ENCODE data around the gene DNMT1.
"Not testable (repeated sequence)": the region's sequence is repeated elsewhere in the genome, so short reads cannot be mapped to it uniquely, and the experiment has no call there.

Gene DNMT1

DNA sequence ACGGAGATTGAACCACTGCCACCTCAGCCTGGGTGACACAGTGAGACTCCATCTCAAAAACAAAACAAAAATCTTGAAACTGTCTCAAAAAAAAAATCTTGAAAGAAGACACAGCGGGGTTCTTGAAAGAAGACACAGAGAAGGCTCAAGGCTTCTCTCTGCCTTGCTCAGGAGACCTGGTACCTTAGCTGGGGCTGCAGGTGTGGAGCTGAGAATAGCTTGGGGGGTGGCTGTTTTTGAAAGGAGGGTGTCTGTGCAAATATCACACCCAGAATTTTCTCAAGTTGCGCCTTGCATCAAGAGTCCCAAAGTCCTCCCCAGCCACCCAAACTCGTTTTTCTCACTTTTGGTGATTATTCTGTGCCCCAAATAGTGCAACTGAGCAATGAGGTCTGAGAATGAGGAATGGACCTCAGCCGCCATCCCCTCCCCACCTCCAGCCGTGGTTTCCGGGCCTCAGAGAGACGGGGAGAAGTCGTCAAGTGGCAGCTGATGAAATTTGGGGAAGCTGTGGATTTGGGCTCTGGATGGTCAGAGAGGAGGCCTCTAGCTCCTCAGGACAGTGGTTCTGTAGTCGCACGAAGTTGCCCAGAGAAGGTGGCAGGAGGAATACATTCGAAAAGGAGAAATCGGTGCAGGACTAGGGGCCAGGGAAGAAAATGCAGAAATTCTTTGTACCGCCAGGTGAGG lies 27.6 kb upstream of the DNMT1 start:
- DNase-seq (ENCODE audit: low read depth in 2 of 2): no peak

DNA sequence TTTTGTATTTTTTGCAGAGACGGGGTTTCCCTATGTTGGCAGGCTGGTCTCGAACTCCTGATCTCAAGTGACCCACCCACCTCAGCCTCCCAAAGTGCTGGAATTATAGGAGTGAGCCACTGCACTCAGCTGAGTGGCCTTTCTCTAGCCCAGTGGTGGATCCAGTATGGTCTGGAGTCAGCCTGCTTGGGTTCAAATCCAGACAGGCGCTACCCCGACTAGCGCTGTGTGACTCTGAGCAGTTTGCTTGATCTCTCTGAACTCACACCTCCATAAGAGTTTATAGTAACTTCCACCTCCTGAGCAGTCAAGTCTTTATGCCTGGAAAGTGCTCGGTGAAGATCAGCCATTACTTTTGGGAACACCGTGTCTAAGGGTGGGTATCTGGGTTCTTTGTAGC lies 25.9 kb upstream of the DNMT1 start:
- no peak for DNase-seq (ENCODE audit: low read depth in 2 of 2)

DNA sequence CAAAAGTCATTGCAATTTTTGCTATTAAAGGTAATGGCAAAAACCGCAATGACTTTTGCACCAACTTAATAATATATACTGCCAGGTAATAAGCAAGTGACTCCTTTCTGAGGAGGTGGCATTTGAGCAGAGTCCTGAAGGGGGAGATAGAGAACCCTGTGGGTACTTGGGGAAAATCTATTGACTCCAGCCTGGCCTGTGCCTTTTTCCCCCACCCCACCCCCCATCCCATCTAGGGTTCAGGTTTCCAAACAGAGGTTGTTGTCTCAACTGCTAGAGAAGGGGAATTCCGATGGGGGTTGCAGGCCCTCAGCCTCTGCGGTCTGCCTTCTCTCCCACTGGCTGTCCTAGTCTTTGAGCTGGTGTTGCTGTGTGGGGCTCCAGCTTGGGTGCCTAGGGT lies 24.9 kb upstream of the DNMT1 start:
- DNase-seq (ENCODE audit: low read depth in 2 of 2): peak in 1 of 2 experiments; percentile 50

DNA sequence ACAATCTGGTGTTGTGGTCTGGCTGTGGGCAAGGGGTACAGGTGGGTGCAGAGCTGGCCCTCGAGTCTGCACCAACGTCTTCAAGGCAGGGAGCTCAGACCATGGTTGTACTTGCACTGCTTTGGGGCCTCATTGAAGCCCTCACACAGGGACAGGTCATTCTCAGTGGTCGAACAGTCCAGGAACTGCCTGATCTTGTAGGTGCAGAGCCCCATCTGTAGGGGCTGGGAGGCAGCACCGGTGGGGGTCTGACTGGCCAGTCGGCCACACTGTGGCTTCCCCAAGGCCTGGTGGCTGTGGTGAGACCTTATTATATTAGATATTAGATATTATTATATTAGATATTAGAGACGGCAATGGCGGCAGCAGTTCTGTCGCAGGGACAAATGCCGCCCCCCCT lies 22.3 kb upstream of the DNMT1 start:
- DNase-seq (ENCODE audit: low read depth in 2 of 2): no peak

DNA sequence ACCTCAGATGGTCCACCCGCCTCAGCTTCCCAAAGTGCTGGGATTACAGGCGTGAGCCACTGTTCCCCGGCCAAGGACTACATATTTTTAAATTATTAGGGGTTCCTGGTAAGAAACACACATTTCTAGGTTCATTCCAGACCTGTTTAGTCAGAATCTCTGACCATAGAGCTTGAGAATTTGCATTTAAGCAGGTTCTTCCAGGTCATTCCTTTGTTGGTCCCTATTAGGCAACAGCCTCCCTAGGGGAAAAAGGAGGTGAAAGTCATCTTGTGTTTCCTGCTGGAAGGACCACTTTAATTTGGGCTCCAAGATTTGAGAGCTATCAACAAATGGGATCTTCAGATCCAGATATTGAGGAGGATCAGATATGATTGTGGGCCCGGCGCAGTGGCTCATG lies 20.0 kb upstream of the DNMT1 start:
- no peak for DNase-seq (ENCODE audit: low read depth in 2 of 2)

DNA sequence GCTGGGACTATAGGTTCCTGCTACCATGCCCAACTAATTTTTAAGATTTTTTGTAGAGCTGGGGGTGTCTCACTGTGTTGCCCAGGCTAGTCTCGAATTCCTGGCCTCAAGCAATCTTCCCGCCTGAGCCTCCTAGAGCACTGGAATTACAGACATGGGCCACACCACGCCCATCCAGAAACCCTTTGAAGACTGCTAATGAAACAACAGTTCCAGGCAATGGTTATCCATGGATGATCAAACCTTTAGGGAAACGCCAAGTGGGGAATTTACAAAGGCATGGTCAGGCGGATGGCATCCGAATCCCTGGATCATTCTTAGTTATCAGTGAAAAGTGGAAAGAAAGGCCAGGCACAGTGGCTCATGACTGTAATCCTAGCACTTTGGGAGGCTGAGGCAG lies 16.9 kb upstream of the DNMT1 start:
- DNase-seq (ENCODE audit: low read depth in 2 of 2): no peak

DNA sequence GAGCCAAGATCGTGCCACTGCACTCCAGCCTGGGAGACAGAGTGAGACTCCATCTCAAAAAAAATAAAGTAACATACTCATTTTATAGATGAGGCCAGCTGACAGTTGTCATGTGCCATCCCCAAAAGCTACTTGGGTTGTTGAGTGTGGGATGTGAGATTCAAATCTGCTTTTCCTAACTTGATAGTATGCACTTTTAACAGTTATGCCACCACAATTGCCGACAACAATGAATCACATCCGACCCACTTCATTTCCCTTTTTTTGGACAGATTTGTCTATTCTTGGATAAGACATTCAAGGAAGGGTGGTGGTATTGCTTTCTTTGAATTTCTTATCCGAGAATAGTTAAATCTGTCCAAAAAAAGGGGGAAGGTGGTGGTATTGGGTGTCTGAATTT lies 16.3 kb upstream of the DNMT1 start:
- DNase-seq (ENCODE audit: low read depth in 2 of 2): no peak

DNA sequence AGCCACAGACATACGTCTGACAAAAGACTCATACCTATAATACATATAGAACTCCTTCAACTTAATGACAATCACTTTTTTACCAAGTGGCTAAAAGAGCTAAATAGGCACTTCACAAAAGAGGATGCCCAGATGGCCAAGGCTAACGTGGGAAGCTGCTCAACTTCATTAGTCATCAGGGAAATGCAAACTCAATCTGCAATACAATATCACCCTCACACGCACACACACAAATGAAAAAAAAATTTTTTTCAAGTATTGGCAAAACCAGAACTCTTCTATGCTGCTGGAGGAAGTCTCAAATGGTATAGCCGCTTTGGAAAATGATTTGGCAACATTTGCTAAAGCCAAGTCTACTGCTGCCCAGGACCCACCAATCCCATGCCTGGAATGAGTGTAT lies 14.6 kb upstream of the DNMT1 start:
- DNase-seq (ENCODE audit: low read depth in 2 of 2): no peak

DNA sequence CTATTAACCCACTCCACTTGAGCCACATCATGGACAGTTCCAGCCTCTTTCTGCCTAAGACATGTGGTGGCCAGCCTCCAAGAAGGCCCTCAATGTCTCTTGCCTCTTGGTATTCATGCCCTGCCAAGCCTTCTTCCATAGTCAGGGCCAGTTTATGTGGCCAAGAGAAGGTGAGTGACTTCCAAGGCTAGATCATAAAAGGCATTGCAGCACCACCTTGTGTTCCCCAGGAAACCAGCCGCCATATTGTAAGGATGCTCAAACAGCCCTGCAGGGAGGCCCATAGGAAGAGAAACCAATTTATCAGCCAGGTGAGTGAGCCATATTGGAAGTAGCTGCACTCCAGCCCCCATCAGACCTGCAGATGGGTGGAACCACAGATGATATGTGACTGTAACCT lies 12.3 kb upstream of the DNMT1 start:
- DNase-seq (ENCODE audit: low read depth in 2 of 2): no peak

DNA sequence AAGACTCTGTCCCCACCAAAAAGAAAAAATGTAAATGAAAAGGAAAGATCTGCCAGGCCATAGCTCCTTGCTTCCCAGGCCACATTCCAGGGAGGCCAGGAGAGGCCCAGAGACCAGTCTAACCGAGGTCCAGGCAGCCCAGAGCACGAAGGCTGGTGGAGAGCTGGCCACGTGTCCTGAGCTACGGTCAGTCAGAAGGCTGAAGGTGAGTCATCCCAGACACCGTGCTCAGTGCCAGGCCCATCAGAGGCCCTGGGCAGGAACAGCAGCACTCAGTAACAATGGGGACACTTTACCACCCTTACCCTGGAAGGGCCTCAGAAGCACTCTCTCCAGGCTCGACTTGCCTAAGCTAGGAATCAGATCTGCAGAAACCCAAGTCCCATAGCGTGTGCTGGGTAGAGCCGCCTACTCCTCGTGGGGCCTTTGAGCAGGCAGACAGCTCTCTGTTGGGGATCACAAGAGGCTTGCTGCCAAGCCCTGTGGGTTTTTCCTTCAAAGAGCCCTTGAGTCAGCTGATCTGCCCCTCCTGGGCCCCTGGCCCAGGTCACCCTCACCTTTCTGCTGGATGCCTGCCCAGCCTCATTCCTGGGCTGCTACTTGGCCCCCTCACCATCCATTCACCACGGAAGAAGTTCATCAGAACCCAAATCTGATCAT lies 11.6 kb upstream of the DNMT1 start:
- no peak for DNase-seq (ENCODE audit: low read depth in 2 of 2)

DNA sequence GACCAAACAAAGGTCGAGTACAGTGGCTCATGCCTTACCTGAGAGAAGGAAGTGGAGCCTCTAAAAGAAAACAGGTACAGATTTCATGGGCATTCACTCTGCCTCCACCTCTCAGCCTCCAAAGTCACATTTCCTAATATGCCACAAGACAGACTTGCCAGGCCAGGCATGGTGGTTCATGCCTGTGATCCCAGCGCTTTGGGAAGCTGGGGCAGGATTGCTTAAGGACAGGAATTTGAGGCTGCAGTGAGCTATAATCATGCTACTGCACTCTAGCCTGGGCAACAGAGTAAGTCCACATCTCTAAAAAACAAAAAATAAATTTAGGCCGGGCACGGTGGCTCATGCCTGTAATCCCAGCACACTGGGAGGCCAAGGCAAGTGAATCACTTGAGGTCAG lies 10.9 kb upstream of the DNMT1 start:
- no peak for DNase-seq (ENCODE audit: low read depth in 2 of 2)

DNA sequence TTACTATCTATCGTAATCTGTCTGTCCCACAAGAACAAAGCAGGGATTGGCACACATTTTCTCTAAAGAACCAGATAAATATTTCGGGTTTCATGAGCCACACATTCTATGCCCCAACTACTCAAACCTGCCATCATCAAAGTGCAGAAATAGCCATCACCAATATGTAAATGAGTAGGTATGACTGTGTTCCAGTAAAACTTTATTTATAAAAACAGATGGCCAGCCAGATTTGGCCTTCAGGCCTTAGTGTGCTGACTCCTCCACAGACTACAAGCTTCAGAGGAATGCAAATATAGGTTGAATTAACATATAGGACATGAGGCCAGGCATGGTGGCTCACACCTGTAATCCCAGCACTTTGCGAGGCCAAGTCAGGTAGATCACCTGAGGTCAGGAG lies 8.9 kb upstream of the DNMT1 start:
- DNase-seq (ENCODE audit: low read depth in 2 of 2): no peak

DNA sequence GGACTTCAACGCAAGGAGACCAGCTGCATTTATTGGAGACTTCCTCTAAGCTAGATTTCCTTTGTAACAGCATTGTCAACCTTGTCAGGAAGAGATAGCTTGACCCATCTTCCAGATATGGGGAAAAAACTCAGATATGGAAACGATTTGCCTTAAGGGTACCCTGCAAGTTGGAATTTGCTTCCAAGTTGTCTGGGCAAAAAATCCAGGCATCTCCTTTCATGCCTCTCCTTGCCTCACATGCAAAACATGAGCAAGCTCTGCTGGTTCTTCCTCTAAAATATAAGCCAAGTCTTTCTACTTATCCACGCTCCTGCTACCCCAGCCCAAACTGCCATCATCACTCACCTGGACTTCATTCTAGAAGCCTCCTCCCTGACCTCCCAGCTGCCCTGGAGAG lies 6.4 kb upstream of the DNMT1 start:
- DNase-seq (ENCODE audit: low read depth in 2 of 2): no peak

DNA sequence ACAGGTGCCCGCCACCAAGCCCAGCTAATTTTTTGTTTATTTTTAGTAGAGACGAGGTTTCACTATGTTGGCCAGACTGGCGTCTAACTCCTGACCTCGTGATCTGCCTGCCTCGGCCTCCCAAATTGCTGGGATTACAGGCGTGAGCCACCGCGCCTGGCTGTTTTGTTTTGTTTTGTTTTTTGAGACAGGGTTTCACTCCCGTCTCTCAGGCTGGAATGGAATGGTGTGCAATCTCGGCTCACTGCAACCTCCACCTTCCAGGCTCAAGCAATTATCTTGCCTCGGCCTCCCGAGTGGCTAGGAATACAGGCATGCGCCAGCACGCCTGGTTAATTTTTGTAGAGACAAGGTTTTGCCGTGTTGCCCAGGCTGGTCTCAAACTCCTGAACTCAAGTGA lies 5.3 kb upstream of the DNMT1 start:
- not testable (repeated sequence) for DNase-seq (ENCODE audit: low read depth in 2 of 2)

DNA sequence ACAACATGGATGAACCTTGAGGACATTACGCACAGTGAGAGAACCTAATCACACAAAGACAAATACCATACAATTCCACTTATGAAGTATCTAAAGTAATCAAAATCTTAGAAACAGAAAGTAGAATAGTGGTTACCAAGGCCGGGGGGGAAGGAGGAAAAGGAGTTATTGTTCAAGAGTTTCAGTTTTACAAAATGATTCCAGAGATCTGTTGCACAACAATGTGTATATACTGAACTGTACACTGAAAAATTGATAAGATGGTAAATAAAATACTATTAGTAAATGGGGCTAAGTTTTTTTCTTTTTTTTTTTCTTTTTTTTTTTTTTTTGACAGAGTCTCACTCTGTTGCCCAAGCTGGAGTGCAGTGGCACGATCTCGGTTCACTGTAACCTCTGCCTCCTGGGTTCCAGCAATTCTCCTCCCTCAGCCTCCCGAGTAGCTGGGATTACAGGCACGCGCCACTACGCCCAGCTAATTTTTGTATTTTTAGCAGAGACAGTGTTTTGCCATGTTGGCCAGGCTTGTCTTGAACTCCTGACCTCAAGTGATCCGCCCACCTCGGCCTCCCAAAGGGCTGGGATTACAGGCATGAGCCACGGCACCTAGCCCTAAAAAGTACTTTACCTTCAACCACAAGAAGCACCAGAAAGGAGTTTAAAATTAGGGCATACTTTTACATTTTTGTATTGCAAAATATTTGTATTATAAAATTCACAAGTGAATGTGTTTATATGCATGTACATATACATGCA lies 4.3 kb upstream of the DNMT1 start:
- not testable (repeated sequence) for DNase-seq (ENCODE audit: low read depth in 2 of 2)

DNA sequence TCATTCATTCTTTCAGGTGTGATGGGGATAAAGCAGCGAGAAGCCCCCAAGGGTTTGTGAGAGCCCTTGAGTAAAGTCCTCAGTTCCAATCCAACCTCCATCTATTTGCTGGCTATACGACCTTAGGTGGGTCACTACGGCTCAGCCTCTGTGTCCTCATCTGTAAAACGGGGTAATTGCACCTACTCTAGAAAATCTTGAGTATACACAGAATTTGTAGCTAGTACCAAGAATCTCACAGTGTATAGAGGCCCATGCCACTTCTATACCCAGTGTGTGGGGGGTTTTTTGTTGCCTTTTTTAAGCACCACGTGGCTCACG lies 406 bp upstream of the DNMT1 start:
- no peak for DNase-seq (ENCODE audit: low read depth in 2 of 2)

DNA sequence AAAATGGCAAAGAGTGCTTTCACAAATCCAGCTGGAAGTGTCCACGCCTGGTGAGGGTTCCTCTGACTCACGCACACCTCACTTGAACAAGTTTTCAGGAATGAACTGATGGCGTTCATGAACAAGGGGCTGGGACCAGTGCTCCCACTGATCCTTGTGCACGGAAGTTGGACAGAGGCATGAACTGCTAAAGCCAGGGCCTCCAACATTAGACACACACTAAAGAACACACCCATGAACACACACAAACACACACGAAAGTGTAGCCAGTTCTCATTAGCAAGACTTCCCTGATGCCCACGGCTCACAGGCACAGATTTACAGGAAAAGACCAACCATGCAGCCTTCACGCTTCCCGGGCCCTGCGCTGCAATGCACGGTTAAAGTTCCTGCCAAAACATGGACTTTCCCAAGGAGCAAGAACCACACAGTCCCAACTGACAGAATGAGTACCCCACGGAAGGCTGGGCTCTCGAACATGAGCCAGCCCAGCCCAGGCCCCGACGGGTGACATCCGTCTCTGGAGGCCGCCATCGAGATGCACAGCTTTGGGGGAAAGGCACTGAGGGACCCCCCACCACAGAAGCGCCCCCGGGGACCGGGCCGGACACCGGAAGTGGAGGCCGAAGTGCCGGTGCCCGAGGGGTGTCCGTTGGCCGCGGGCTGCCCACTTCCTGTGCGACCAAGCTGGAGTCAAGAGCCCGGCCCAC lies 808 bp downstream of the DNMT1 start:
- DNase-seq (ENCODE audit: low read depth in 2 of 2): no peak

DNA sequence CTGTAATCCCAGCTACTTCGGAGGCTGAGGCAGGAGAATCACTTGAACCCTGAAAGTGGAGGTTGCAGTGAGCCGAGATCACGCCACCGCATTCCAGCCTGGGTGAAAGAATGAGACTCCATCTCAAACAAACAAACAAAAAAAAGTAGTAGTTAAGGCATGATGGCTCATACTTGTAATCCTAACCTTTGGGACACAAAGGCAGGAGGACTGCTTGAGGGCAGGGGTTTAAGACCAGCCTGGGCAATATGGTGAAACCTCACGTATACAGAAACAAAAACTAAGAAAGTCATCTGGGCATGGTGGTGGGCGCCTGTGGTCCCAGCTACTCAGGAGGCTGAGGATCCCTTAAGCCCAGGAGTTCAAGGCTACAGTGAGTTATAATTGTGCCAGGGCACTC lies 1.8 kb downstream of the DNMT1 start:
- no peak for DNase-seq (ENCODE audit: low read depth in 2 of 2)

DNA sequence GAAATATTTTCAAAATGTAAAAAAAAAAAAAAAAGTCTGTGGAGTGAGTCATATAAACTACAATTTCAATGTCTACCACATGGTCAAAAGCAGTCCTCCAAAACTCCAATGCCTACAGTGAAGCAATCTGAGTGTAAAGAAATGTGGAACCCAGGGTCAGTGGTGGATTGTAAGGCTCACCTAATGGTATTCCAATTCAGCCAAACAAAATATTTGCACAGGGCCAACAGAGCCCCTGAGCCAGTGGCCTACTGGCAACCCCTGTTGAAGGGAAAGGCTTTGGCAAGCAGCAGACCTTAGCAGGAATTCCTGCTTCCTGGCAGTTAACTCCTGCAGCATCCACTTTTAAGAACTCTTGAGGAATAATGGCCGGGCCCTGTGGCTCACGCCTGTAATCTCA lies 3.4 kb downstream of the DNMT1 start:
- DNase-seq (ENCODE audit: low read depth in 2 of 2): peak; percentile 34 to 40

DNA sequence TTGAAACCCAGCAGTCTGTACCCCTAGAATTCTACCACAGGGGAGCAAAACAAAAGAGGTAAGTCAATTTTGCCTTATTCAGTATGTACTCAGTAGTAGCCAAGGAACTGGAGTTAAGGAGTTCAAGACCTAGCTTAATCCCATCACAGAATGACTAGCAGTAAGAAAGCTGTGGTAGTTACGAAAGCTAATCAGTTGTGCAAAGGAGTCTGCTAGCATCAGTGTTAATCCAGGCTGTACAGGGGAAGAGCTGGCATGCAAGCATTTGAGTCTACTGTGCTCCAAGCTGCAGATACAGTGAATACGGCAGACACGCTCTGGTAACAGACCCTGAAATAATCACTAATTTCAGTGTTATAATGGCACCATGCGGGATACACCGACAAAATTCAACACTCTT lies 4.7 kb downstream of the DNMT1 start:
- no peak for DNase-seq (ENCODE audit: low read depth in 2 of 2)

DNA sequence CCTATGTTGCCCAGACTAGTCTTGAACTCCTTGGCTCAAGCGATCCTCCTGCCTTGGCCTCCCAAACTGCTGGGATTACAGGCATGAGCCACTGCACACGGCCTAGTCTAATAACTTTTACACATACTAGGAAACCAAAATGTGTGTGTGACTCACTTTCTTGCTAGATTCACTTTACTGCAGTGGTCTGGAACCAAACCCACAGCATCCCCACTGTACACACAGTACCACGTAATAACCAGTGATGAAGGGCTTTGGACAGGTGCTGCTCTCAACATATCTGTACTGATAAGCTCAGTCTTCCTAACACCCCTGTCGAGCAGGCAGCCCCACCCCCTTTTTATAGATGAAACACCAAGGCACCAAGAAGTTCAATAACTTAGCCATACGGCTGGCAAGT lies 5.1 kb downstream of the DNMT1 start:
- no peak for DNase-seq (ENCODE audit: low read depth in 2 of 2)

DNA sequence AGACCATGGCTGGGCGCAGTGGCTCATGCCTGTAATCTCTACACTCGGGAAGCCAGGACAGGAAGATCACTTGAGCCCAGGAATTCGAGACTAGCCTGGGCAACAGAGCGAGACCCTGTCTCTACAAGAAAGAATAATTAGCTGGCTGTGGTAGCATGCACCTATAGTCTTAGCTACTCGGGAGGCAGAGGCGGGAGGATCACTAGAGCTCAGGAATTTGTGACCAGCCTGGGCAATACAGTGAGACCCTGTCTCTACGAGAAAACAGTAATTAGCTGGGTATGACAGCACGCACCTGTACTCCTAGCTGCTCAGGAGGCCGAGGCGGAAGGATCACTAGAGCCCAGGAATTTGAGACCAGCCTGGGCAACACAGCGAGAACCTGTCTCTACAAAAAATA lies 7.4 kb downstream of the DNMT1 start:
- no peak for DNase-seq (ENCODE audit: low read depth in 2 of 2)

DNA sequence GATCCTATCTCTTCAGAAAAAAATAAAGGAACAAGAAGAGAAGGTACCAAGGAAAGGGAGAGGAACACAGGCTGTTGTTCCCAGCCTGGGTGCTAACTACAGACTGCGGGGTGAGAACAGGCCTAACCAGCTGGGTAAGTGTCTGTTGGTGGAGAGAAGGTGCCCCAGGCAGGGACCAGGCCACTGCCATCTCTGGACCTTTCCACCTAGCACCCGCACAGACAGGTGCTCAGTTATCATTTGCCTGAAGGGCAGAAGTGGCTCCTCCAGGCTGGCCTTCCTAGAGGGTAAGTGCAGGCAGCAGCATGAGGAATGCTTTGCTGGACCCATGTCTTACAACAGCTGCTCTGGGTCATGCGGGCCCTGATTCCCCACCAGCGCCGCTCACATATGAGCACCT lies 10.1 kb downstream of the DNMT1 start:
- DNase-seq (ENCODE audit: low read depth in 2 of 2): no peak

Measured in fibroblast of skin of left quadriceps (primary cell).